HepG2 (cell line): Measurements from ENCODE around the gene TBKBP1. TPM values are rescaled to one million over a fixed set of nuclear protein-coding genes. Genes with fewer than 3 reads are reported as not detected.

ENCODE experiments used
- ATAC-seq: fragments of 200-7000 bp; cut with Tn5 transposase; 3 replicates; pipeline ENCODE4 v1.9.1; 2020; ENCODE audit warnings: mild to moderate bottlenecking, moderate library complexity
- BruUV-seq: library from RNA; stranded (reverse); fragments of 400-500 nt; replicated peaks from 2 replicates; lab custom pipeline; 2021; lab: Mats Ljungman, UMichigan
- CTCF ChIA-PET: fragments of 300-600 bp; formaldehyde crosslinking; extraction: SDS; loops from one replicate; lab custom pipeline; 2021; ENCODE audit warnings: low total read pairs, inconsistent platforms, low intra/inter-chr PET ratio; lab: Yijun Ruan, JAX
- POLR2A ChIA-PET: fragments of 350-600 bp; sonication (Branson Sonifier 250); formaldehyde crosslinking; loops from one replicate; lab custom pipeline; 2020; ENCODE audit warnings: antibody characterized with exemption, inconsistent platforms; lab: Yijun Ruan, JAX
- DNase-seq: peaks from one replicate; pipeline ENCODE4 v3.0.0-alpha.2; 2015; ENCODE audit warnings: low spot score
- FAIRE-seq: peaks from 3 replicates; lab custom pipeline; 2011; peaks lifted over from hg19 to GRCh38; lab: Jason Lieb, UNC
- H2AFZ ChIP-seq: one replicate; pipeline ENCODE4 v1.6.1; 2011; ENCODE audit warnings: low read length, inconsistent platforms
- H3K27ac ChIP-seq: fragments of 300-600 bp; 3 replicates; pipeline ENCODE4 v1.8.0; 2011; ENCODE audit warnings: mixed run types, mild to moderate bottlenecking, mixed read lengths, low read length, inconsistent platforms; ENCODE audit not compliant: insufficient read depth; ENCODE audit errors: extremely low read length
- H3K27me3 ChIP-seq, 2 experiments: fragments of 200-600 bp in 1 of 2; 2 replicates in 1 of 2; 3 replicates in 1 of 2; pipeline versions ENCODE4 v1.6.0 to v1.8.0; 2011; ENCODE audit warnings: low read length in 2 of 2, mild to moderate bottlenecking in 2 of 2, moderate library complexity in 2 of 2, inconsistent platforms in 1 of 2; ENCODE audit not compliant: insufficient read depth in 2 of 2, control insufficient read depth in 1 of 2
- H3K36me3 ChIP-seq, 2 experiments: fragments of 200-600 bp in 1 of 2; replicated peaks in 1 of 2; 2 replicates in 1 of 2; 3 replicates in 1 of 2; pipeline versions ENCODE4 v1.5.1 to v1.8.0; 2011; ENCODE audit warnings: low read length in 2 of 2, inconsistent platforms in 1 of 2; ENCODE audit not compliant: insufficient read depth in 2 of 2, control insufficient read depth in 1 of 2
- H3K4me1 ChIP-seq: 2 replicates; pipeline ENCODE4 v1.5.1; 2012; ENCODE audit warnings: low read length, inconsistent platforms; ENCODE audit not compliant: insufficient read depth
- H3K4me2 ChIP-seq: 2 replicates; pipeline ENCODE4 v1.6.0; 2011; ENCODE audit warnings: low read depth, low read length, inconsistent platforms
- H3K4me3 ChIP-seq, 3 experiments: fragments of 200-600 bp in 1 of 3; sonication (generic), shearing (Covaris generic) in 1 of 3; replicated peaks in 1 of 3; 2 replicates each; pipeline ENCODE4 v1.5.1; 2011 to 2016; ENCODE audit warnings: low read length in 3 of 3, inconsistent platforms in 2 of 3, low read depth in 2 of 3, mild to moderate bottlenecking in 2 of 3, control low read depth in 1 of 3, mixed read lengths in 1 of 3; ENCODE audit not compliant: insufficient read depth in 1 of 3
- H3K79me2 ChIP-seq: one replicate; pipeline ENCODE4 v1.6.1; 2011; ENCODE audit warnings: low read length, inconsistent platforms; ENCODE audit not compliant: insufficient read depth
- H3K9ac ChIP-seq: 2 replicates; pipeline ENCODE4 v1.6.0; 2011; ENCODE audit warnings: mild to moderate bottlenecking, low read depth, low read length, inconsistent platforms; ENCODE audit not compliant: insufficient read depth
- H3K9me3 ChIP-seq: 2 replicates; pipeline ENCODE4 v1.5.1; 2012; ENCODE audit warnings: mild to moderate bottlenecking, low read length
- H4K20me1 ChIP-seq: 2 replicates; pipeline ENCODE4 v1.6.0; 2011; ENCODE audit warnings: inconsistent platforms, mild to moderate bottlenecking, low read length, moderate library complexity; ENCODE audit not compliant: insufficient read depth
- HDAC6 ChIP-seq: fragments of 200-600 bp; sonication (generic); IDR thresholded peaks from 2 replicates; pipeline ENCODE4 v1.7.0; 2017; ENCODE audit warnings: mild to moderate bottlenecking, antibody characterized with exemption, low read length, low read depth
- JUN ChIP-seq: sonication (generic); formaldehyde crosslinking; IDR thresholded peaks from 2 replicates; pipeline ENCODE4 v1.4.0; 2020; ENCODE audit warnings: mild to moderate bottlenecking, missing genetic modification reagents
- TCF12 ChIP-seq, 2 experiments: fragments of 450-650 bp in 1 of 2; sonication (generic) in 1 of 2; formaldehyde crosslinking in 1 of 2; IDR thresholded peaks; 2 replicates each; pipeline versions ENCODE4 v1.6.1 to v1.8.0; 2017 to 2022; ENCODE audit warnings: antibody characterized with exemption in 1 of 2, mild to moderate bottlenecking in 1 of 2, missing genetic modification reagents in 1 of 2, moderate library complexity in 1 of 2
- TOE1 ChIP-seq: sonication (generic); formaldehyde crosslinking; IDR thresholded peaks from 2 replicates; pipeline ENCODE4 v1.4.0; 2020; ENCODE audit warnings: mild to moderate bottlenecking, missing genetic modification reagents
- ZNF547 ChIP-seq: sonication (generic); formaldehyde crosslinking; IDR thresholded peaks from 2 replicates; pipeline ENCODE4 v1.5.1; 2020; ENCODE audit warnings: mild to moderate bottlenecking, missing genetic modification reagents
- ZSCAN22 ChIP-seq: sonication (generic); formaldehyde crosslinking; IDR thresholded peaks from 2 replicates; pipeline ENCODE4 v1.4.0; 2020; ENCODE audit warnings: mild to moderate bottlenecking, missing genetic modification reagents
- WGBS: methylation state at CpG from one replicate; pipeline ENCODE4 v1.1.6; 2017; ENCODE audit warnings: low lambda C conversion rate; 5-methylcytosine and 5-hydroxymethylcytosine counted together
- in situ Hi-C: cut with HindIII; loops from 2 replicates; pipeline ENCODE4 v1.10.0; 2017; ENCODE audit warnings: low pct_unique_long_range_greater_than_20kb; ENCODE audit not compliant: extremely low pct_ligation_motif_present
- intact Hi-C: fragments of 100-400 bp; cut with micrococcal nuclease; formaldehyde crosslinking; loops from one replicate; pipeline ENCODE4 v1.10.0; 2022; ENCODE audit not compliant: unreplicated experiment
- polyA plus RNA-seq, 8 experiments: library from polyadenylated mRNA; depleted of rRNA in 3 of 8; stranded (reverse) in 7 of 8; unstranded in 1 of 8; fragments of >200 nt; fragmentation: Illumina TruSeq in 4 of 8; extraction: Trizol in 4 of 8; gene quantifications; 2 replicates each; pipeline versions ENCODE4 v1.2.1 to v1.2.3, GENCODE V29; 2011 to 2016; ENCODE audit warnings: low read depth in 4 of 8, missing spikeins in 1 of 8, mixed read lengths in 1 of 8; ENCODE audit not compliant: insufficient read depth in 1 of 8
- total RNA-seq, 5 experiments: library from RNA; depleted of rRNA; stranded (reverse); fragments of >200 nt; fragmentation: Illumina TruSeq; extraction: Trizol; gene quantifications; 2 replicates each; pipeline ENCODE4 v1.2.3, GENCODE V29; 2016; ENCODE audit warnings: low read depth in 1 of 5
- TF ChIP-seq, protein P1 (sequence below): sonication (generic); formaldehyde crosslinking; IDR thresholded peaks from 2 replicates; pipeline ENCODE4 v1.5.0; 2020; ENCODE audit warnings: missing genetic modification reagents, mild to moderate bottlenecking, borderline replicate concordance
- TF ChIP-seq, protein P2 (sequence below): IDR thresholded peaks from 2 replicates; pipeline ENCODE4 v1.6.1; 2018; ENCODE audit warnings: missing genetic modification reagents, mild to moderate bottlenecking, missing compliant biosample characterization

Gene TBKBP1
- total and polyA plus RNA-seq, 2 of the 13 experiments (the other 11 are each of a cell fraction or from before 2014, with no cell fraction given) = 2.6 to 7.0 TPM

DNA sequence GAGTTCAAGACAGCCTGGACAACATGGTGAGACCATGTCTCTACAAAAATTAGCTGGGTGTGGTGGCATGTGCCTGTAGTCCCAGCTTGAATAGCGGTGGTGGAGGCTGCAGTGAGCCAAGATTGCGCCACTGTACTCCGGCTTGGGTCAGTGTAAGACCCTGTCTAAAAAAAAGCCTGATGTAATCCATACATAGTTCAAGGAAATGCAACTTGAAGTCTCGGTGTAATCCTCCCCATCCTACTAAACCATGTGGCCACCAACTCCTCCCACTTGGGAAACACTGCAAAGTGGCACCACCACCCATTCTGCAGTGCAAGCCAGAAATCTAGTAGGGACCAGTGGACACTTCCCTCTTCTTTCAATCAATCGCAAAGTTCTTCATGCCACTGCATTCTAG, 49.6 kb upstream of the TBKBP1 start:
- Histone ChIP-seq H3K9ac (no peak overlapping the region), H3K27me3 (no peaks in the 10 kb centered on the region; a peak in 1 of 5 replicates), H2AFZ (no peak overlapping the region), H3K36me3 (no peaks in the 10 kb centered on the region), H3K4me3 (no peak overlapping the region), H3K79me2 (peaks cover 5% of the 10 kb centered on the region), H4K20me1 (no peaks in the 10 kb centered on the region), H3K27ac (no peak overlapping the region), H3K4me1 (peaks cover 19% of the 10 kb centered on the region), H3K9me3 (no peaks in the 10 kb centered on the region), H3K4me2 (no peak overlapping the region)
- ChIA-PET POLR2A (no interaction called here), CTCF (no interaction called here)
- DNase-seq (no peak), ATAC-seq (no peak), FAIRE-seq (no peak)
- no TSS peak for BruUV-seq
- intact Hi-C loops = no loop called here
- TF ChIP-seq TCF12 (IDR thresholded peaks at IDR 0.05) = no peak
- no peak for TF ChIP-seq TCF12 (CRISPR knock-in tag; IDR thresholded peaks at IDR 0.05)
- TF ChIP-seq HDAC6 = no peak
- TF ChIP-seq ZNF547 (CRISPR knock-in tag) = no peak
- TF ChIP-seq, protein P1, sequence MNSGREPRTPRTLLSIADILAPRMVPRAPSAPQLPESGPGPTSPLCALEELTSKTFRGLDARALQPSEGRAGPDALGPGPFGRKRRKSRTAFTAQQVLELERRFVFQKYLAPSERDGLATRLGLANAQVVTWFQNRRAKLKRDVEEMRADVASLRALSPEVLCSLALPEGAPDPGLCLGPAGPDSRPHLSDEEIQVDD = no peak
- TF ChIP-seq, protein P2, sequence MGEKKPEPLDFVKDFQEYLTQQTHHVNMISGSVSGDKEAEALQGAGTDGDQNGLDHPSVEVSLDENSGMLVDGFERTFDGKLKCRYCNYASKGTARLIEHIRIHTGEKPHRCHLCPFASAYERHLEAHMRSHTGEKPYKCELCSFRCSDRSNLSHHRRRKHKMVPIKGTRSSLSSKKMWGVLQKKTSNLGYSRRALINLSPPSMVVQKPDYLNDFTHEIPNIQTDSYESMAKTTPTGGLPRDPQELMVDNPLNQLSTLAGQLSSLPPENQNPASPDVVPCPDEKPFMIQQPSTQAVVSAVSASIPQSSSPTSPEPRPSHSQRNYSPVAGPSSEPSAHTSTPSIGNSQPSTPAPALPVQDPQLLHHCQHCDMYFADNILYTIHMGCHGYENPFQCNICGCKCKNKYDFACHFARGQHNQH (CRISPR knock-in tag) = no peak
- TF ChIP-seq TOE1 (CRISPR knock-in tag) = no peak
- TF ChIP-seq ZSCAN22 (CRISPR knock-in tag) = no peak
- TF ChIP-seq JUN = no peak
- 77% methylated on average over 5 of the region's 5 CpGs for WGBS
- in situ Hi-C loops = no loop called here
